NCI-H524 treated with DMSO at 0.1 percent for 48 hours (cell line): Measurements from ENCODE around the gene STXBP5.

ENCODE experiments used
- DNase-seq: peaks from one replicate; lab custom pipeline; 2025; lab: John Stamatoyannopoulos, UW

STXBP5 gene

DNA sequence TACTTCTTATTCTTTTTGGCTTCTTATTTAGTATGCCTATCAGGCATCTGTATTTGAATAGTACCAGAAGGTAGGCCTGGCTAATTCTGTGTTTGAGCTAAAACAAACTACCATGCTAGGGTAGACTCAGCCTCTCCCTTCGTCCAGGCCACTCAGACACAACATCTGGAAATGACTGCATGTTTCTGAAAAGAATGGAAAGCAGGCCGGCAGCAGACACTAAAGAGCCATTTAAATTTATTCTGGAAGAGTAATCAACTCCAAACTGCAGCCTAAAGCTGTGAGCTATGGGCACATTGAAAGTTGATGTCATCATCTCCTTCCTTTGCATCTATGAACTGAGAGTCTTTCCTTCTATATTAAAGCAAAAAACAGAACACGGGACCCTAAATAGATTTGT is 233.4 kb downstream of the STXBP5 start:
- no peak for DNase-seq

DNA sequence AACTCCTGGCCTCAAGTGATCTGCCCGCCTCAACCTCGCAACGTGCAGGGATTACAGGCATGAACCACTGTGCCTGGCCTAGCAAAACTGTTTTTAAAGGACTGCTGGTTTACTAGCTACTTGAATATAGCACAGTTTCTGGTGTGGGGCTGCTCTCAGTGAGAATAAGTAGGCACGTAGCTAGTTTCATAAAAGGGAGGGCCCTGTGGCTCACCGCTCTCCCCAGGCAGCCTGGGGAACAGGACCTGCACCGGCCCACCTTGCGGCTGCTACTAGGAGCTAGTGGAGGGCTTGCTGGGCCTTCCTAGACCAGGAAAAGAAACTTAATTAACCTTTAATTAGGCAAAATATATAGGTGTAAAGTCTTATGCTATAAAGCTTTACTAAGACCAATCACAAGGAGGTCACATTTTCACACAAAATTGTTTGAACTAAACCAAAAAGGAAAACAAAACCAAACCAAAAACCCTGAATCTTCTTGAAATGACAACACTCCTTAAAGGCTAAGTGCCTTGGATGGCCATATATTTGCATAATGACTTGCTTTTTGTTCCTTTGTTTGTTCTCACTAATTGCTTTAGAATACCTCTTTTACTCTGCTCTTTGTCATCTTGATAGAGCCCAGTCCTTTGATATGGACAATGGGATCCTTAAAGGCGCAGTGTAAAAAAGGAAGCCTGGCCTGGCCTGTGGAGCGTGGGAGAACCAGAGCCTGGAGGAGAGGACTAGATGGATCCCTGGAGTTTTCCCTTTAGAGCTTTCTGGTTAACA is 234.7 kb downstream of the STXBP5 start:
- DNase-seq, result no peak
